SK-N-SH treated with all-trans-retinoic acid at 6 μM for 48 hours (cell line): ENCODE measurements around the gene ID4.
A peak's percentile ranks its signal among the peaks of the same experiment; 100 is the strongest.

ENCODE experiments used
- ATAC-seq: fragments of 200-7000 bp; cut with Tn5 transposase; 3 replicates; pipeline ENCODE4 v1.9.1; 2020; ENCODE audit warnings: mild to moderate bottlenecking, moderate library complexity
- ARNTL ChIP-seq: fragments of 450-650 bp; formaldehyde crosslinking; IDR thresholded peaks from 2 replicates; pipeline ENCODE4 v1.5.0; 2020; ENCODE audit warnings: low read depth, mild to moderate bottlenecking, moderate library complexity, borderline replicate concordance
- BACH2 ChIP-seq: fragments of 250-450 bp; sonication (Bioruptor Pico); IDR thresholded peaks from 2 replicates; pipeline ENCODE4 v1.9.0; 2021; ENCODE audit warnings: mild to moderate bottlenecking, borderline replicate concordance
- CSDC2 ChIP-seq: fragments of 250-450 bp; sonication (Bioruptor Pico); IDR thresholded peaks from 2 replicates; pipeline ENCODE4 v1.5.0; 2020; ENCODE audit warnings: mild to moderate bottlenecking, moderate library complexity
- ISL1 ChIP-seq: fragments of 250-450 bp; sonication (Bioruptor Pico); IDR thresholded peaks from 2 replicates; pipeline ENCODE4 v2.1.2; 2022; ENCODE audit warnings: mild to moderate bottlenecking, moderate library complexity
- OSR1 ChIP-seq: fragments of 250-450 bp; sonication (Bioruptor Pico); IDR thresholded peaks from 2 replicates; pipeline ENCODE4 v1.8.0; 2022; ENCODE audit warnings: moderate library complexity, mild to moderate bottlenecking, inconsistent platforms
- PATZ1 ChIP-seq: fragments of 250-450 bp; sonication (Bioruptor Pico); IDR thresholded peaks from 2 replicates; pipeline ENCODE4 v1.8.0; 2020; ENCODE audit warnings: mild to moderate bottlenecking, moderate library complexity, borderline replicate concordance
- POU6F1 ChIP-seq: fragments of 250-450 bp; sonication (Bioruptor Pico); IDR thresholded peaks from 2 replicates; pipeline ENCODE4 v1.8.0; 2021; ENCODE audit warnings: low read depth, mild to moderate bottlenecking, moderate library complexity, borderline replicate concordance
- PPARA ChIP-seq: fragments of 250-450 bp; sonication (Bioruptor Pico); IDR thresholded peaks from 2 replicates; pipeline ENCODE4 v1.5.0; 2020; ENCODE audit warnings: mild to moderate bottlenecking, borderline replicate concordance
- RARB ChIP-seq: fragments of 250-450 bp; sonication (Bioruptor Pico); IDR thresholded peaks from 2 replicates; pipeline ENCODE4 v1.8.0; 2021; ENCODE audit warnings: mild to moderate bottlenecking, moderate library complexity
- SNAI2 ChIP-seq: fragments of 250-450 bp; sonication (Bioruptor Pico); IDR thresholded peaks from 2 replicates; pipeline ENCODE4 v1.5.0; 2020; ENCODE audit warnings: mild to moderate bottlenecking, moderate library complexity
- TOX ChIP-seq: fragments of 250-450 bp; sonication (Bioruptor Pico); IDR thresholded peaks from 2 replicates; pipeline ENCODE4 v1.8.0; 2021; ENCODE audit warnings: mild to moderate bottlenecking, moderate library complexity, borderline replicate concordance
- TSHZ2 ChIP-seq: fragments of 250-450 bp; sonication (Bioruptor Pico); IDR thresholded peaks from 2 replicates; pipeline ENCODE4 v1.5.0; 2020; ENCODE audit warnings: mild to moderate bottlenecking, moderate library complexity
- ZC3H10 ChIP-seq: fragments of 250-450 bp; sonication (Bioruptor Pico); IDR thresholded peaks from 2 replicates; pipeline ENCODE4 v1.5.1; 2021; ENCODE audit warnings: mild to moderate bottlenecking, moderate library complexity
- ZFP3 ChIP-seq: fragments of 250-450 bp; sonication (Bioruptor Pico); IDR thresholded peaks from 2 replicates; pipeline ENCODE4 v1.5.0; 2020; ENCODE audit warnings: mild to moderate bottlenecking, moderate library complexity
- ZFP30 ChIP-seq: fragments of 450-650 bp; formaldehyde crosslinking; IDR thresholded peaks from 2 replicates; pipeline ENCODE4 v1.5.0; 2022; ENCODE audit warnings: mild to moderate bottlenecking, moderate library complexity
- ZNF70 ChIP-seq: fragments of 450-650 bp; formaldehyde crosslinking; IDR thresholded peaks from 2 replicates; pipeline ENCODE4 v1.5.0; 2020; ENCODE audit warnings: mild to moderate bottlenecking, moderate library complexity
- ZNF8 ChIP-seq: fragments of 450-650 bp; formaldehyde crosslinking; IDR thresholded peaks from 2 replicates; pipeline ENCODE4 v1.5.0; 2020; ENCODE audit warnings: mild to moderate bottlenecking, moderate library complexity
- TF ChIP-seq, protein P1 (sequence below): fragments of 250-450 bp; sonication (Bioruptor Pico); IDR thresholded peaks from 2 replicates; pipeline ENCODE4 v1.5.1; 2021; ENCODE audit warnings: mild to moderate bottlenecking, moderate library complexity
- TF ChIP-seq, protein P2 (sequence below): fragments of 250-450 bp; sonication (Bioruptor Pico); IDR thresholded peaks from 2 replicates; pipeline ENCODE4 v1.5.1; 2020; ENCODE audit warnings: low read depth, mild to moderate bottlenecking, moderate library complexity

The ID4 gene

GRCh38 chr6:19811397-19812079, 25.6 kb upstream of the ID4 start (continued):
- TF ChIP-seq TSHZ2 (CRISPR knock-in tag): no peak
- TF ChIP-seq OSR1 (CRISPR knock-in tag): no peak
- TF ChIP-seq SNAI2 (CRISPR knock-in tag): no peak
- TF ChIP-seq, all 23 proteins: peak for 0

DNA sequence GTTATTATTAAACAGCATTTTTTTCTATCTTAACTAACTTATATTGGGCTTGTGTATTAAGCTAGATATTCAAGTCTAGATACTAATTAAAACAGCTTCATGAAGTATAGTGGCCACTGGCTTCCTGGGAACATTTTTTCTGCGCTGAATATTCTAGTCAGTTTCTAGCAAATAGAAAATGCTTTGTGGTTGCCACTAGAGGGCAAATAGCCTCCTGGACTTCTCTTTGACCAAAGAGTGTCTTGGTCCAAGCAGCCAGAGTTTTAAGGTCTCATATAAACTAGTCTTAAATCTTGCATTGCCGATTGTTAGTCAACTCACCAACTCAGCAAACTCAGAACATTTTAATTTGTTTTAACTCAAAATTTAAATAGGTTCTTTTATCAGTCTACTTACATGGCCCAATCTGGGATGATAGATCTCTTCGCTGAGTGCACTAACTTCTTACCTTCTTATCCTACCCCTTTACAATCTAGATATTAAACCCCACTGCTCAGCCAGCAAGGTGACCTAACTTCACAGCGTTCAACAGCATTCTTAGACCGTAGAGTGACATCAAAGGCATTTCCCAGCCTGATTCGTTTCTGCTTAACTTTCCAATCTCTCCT, 24.6 kb upstream of the ID4 start:
- ATAC-seq: peak; percentile 89
- TF ChIP-seq, protein P1, sequence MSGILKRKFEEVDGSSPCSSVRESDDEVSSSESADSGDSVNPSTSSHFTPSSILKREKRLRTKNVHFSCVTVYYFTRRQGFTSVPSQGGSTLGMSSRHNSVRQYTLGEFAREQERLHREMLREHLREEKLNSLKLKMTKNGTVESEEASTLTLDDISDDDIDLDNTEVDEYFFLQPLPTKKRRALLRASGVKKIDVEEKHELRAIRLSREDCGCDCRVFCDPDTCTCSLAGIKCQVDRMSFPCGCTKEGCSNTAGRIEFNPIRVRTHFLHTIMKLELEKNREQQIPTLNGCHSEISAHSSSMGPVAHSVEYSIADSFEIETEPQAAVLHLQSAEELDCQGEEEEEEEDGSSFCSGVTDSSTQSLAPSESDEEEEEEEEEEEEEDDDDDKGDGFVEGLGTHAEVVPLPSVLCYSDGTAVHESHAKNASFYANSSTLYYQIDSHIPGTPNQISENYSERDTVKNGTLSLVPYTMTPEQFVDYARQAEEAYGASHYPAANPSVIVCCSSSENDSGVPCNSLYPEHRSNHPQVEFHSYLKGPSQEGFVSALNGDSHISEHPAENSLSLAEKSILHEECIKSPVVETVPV (CRISPR knock-in tag): no peak
- TF ChIP-seq ZNF70 (CRISPR knock-in tag) (no peak), ZC3H10 (CRISPR knock-in tag) (no peak), ZNF8 (CRISPR knock-in tag) (no peak), ISL1 (CRISPR knock-in tag) (no peak), POU6F1 (no peak), PPARA (CRISPR knock-in tag) (no peak), ZFP3 (no peak), OSR1 (CRISPR knock-in tag) (no peak), ZFP30 (no peak), RARB (CRISPR knock-in tag) (no peak), PATZ1 (CRISPR knock-in tag) (no peak)

- TF ChIP-seq TSHZ2 (CRISPR knock-in tag) (no peak), POU6F1 (no peak), ZFP3 (no peak), ARNTL (CRISPR knock-in tag) (no peak), BACH2 (CRISPR knock-in tag) (no peak), ZFP30 (no peak), CSDC2 (CRISPR knock-in tag) (no peak), TOX (no peak), PATZ1 (CRISPR knock-in tag) (no peak)
- TF ChIP-seq, protein P2, sequence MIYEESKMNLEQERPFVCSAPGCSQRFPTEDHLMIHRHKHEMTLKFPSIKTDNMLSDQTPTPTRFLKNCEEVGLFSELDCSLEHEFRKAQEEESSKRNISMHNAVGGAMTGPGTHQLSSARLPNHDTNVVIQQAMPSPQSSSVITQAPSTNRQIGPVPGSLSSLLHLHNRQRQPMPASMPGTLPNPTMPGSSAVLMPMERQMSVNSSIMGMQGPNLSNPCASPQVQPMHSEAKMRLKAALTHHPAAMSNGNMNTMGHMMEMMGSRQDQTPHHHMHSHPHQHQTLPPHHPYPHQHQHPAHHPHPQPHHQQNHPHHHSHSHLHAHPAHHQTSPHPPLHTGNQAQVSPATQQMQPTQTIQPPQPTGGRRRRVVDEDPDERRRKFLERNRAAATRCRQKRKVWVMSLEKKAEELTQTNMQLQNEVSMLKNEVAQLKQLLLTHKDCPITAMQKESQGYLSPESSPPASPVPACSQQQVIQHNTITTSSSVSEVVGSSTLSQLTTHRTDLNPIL (CRISPR knock-in tag): no peak
- no peak for ATAC-seq
These were observed 18.4 kb upstream of the ID4 start for GRCh38 chr6:19818805-19819204.
